GM19328 (cell line): Measurements from ENCODE around the gene RCSD1.
A peak's percentile ranks its signal among the peaks of the same experiment; 100 is the strongest.

Source experiments
- ATAC-seq: cut with Tn5 transposase; IDR thresholded peaks from one replicate; pipeline ENCODE4 v1.9.1; 2021; ENCODE audit warnings: mild to moderate bottlenecking, moderate library complexity; ENCODE audit not compliant: unreplicated experiment

The RCSD1 gene

DNA sequence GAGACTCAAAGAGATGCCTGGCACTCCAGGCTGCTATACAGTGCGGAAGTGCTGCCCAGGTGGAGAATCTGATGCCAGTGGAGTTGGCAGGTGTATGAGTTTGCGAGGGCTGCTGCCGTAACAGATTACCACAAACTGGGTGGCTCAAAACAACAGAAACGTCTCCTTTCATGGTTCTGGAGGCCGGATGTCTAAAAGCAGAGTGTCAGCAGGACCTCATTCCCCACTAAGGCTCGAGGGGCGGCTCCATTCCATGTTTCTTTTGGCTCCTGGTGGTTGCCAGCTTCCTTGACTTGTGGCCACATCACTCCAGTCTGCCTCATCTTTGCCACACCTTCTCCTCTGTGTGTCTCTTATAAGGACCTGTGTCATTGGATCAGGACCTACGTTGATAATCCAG is 10.0 kb downstream of the RCSD1 start:
- ATAC-seq, result no peak

DNA sequence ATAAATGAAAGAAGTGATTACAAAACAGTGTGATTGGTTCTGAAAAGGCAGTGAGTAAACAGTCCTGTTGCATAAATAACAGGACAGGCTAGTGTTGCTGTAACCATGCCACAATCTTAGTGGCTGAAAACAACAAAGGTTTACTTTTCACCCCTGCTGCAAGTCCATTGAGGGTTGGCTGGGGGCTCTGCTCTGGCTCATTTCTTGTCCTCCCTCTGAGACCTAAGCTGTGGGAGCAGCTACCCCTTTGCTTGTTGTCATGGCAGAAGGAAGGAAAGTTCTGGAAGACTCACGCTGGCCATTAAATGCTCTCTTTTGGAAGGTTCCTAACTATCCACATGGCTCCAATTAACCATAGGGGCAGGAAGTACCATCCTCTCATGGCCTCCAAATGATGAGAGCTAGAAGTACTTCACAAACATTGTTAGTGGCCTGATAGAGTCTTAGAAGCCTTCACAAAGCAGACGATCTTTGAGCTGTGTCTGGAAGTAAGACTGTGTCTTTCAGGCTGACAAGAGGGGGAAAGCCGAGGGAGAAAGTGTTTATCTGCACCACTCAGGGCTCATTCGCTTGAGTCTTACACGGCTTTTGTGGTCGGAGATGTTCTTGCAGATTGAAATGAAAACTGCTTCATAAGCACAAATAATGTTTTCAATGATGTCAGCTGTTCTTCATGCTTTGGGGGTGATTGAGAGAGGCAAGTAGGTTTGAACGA is 11.9 kb downstream of the RCSD1 start:
- no peak for ATAC-seq

DNA sequence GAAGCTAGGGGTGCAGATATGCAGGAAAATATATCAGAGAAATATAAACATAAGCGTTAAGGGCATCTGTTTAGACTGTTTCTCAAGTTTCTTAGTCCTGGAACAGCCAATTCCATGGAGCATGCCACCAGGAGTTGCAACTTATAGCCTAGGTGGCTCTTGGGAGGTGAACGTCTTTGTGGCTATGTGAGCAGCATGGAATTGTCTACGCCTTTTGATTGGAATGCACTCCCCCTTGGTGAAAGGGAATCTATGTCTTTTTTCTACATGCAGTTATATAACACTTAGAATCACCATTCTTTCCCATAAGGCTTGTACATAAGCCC is 12.4 kb downstream of the RCSD1 start:
- no peak for ATAC-seq

- ATAC-seq, result no peak
Observed at GRCh38 chr1:167643441-167643840, 13.4 kb downstream of the RCSD1 start.

GRCh38 chr1:167644551-167644950 is 14.5 kb downstream of the RCSD1 start:
- no peak for ATAC-seq

- no peak for ATAC-seq
Observed at GRCh38 chr1:167645140-167645541, 15.1 kb downstream of the RCSD1 start.

DNA sequence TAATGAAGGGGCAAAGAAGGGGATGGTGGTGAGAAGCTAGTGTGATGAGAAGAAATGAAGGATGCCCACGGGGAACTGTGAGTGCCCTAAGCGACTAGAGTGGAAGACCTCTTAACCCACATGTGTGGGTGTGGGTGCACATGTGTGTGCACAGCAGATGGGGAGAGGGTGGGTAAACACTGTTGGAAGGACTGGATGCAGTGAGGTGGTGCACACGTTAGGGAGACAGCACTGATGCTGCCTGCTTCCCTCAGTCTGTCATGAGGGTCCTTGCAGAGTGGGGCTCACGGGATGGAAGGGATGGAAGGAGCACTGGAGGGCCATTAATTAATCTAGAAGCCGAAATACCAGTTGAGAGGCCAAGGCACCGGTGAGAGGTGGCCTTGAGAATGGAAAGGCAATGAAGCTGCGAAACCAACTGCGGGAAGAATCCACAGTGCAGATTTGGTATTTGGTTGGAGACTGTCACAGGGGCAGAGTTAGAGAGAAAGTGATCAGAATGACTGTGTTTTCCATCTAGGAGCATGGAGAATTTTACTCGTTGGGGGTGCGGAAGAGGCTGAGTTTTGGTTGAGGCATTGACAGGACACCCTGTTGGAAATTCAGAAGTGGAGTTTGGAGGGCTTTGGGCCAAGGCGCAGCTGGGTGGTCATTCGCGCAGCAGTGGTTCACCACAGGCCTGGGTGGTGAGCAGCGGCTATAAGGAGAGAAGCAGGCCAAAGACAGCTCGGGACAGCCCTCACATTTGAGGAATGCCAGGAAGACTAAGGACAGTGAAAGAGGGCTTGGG is 15.8 kb downstream of the RCSD1 start:
- ATAC-seq, result no peak

DNA sequence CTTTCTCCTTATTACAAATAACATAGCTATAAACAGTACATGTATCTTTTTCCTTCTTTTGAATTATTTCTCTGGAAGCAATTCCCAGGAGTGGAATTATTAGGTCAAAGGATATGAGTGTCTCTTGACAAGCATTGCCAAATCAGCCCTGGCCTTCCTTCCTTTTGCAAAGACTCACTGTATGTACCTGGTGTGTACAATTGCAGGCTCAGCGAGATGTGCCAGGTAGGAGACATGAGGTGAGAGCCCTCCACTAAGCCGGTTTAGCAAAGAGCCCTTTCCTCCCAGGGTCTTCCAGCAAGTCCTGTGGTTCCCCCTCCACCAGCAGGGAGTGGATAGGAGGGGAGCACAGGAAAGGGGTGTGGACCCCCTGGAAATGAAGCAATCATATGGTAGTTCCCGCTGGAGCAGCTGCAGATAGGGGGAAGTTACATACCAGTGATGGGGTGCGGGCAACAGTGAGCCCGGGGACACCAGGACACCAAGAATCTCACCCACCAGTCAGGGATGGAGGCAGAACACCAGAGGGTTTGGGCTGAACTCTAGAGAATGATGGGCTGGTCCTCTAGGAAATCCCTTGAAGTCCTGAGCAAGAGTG is 18.3 kb downstream of the RCSD1 start:
- ATAC-seq, result no peak

GRCh38 chr1:167648978-167649744 is 19.1 kb downstream of the RCSD1 start:
- ATAC-seq, result no peak

GRCh38 chr1:167650269-167651160 is 20.5 kb downstream of the RCSD1 start:
- ATAC-seq, result peak; percentile 64

- no peak for ATAC-seq
Observed at GRCh38 chr1:167651161-167651693, 21.2 kb downstream of the RCSD1 start.

DNA sequence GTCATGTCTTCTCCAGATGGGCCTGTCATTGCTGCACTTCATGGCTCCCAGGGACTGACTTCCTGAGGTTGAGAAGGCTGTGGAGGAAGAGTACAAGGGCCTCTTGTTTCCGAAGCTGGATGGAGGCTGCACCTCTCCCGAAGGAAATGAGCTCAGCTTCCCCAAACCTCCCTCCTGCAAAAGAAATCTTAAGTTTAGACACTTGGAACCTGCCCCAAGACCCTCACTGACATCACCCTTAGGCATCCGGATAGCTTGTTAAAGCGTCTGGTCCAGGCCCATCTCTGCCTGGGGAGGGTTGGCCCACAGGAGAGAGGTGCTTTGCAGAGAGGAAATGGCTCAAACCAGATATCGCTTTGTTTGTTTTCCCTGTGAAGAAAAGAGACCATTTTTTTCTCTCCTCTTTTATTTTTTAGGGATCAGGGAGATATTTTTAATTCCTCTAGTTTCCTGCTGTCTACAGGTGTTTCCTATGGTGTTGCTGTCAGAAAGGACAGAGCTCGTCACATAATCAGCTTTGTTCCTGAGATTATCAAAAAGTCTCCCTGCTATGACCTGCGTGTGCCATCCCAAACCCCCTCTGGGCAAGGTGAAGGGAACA is 25.0 kb downstream of the RCSD1 start:
- no peak for ATAC-seq

GRCh38 chr1:167656657-167657056 is 26.6 kb downstream of the RCSD1 start:
- ATAC-seq, result no peak

DNA sequence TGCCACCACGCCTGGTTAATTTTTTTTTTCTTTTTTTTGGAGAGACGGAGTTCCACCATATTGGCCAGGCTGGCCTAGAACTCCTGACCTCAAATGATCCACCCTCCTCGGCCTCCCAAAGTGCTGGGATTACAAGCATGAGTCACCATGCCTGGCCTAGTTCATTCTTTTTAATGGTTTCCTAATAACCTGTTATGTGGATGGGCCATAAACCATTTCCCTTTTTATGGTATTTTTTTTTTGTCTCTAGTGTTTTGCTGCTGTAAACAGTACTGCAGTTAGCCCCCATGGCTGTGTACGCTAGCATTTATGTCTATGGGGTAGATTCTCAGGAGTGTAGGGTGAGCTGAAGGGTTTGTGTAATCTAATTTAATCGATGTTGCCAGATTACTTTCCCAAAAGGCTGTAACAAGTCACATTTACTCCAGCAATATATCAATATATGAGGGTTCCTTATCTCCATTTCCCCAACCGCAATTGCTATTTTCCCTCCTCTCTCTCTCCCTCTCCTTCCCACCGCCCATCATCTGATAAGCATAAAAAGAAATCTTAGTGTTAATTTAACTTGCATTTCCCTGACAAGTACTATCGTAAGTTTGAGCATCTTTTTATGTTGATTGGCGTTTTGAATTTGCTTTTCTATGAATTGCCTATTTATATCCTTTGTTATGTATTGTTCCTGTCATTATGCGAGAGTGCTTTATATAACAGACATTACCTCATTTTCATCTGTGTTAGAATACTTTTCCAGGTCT is 28.7 kb downstream of the RCSD1 start:
- ATAC-seq, result no peak

DNA sequence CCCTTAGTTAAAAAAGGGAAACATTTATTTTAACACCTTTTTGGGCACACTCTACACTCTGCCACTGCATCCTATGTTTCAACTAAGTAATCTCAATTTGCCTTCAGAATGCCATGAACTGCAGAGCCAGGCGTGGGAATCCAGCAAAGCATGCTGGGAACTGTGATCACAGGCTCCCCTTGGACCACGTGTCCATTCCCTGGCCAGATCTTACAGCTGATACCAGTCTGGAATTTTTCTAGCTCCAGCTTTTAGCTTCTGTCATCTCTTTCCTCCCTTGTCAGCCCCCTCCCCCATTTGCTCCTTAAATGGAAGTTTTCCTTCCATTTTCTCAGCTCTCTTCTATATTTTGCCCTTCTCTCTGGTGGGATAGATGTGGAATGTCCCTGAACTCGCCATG is 29.4 kb downstream of the RCSD1 start:
- ATAC-seq, result no peak

GRCh38 chr1:167659881-167660280 is 29.8 kb downstream of the RCSD1 start:
- no peak for ATAC-seq

- ATAC-seq, result no peak
Observed at GRCh38 chr1:167661527-167662426, 31.7 kb downstream of the RCSD1 start.
